Measurements from ENCODE around the gene ZBED4. TPM values are rescaled to one million over a fixed set of nuclear protein-coding genes. Genes with fewer than 3 reads are reported as not detected.
A peak's percentile ranks its signal among the peaks of the same experiment; 100 is the strongest.

The ZBED4 gene
- total RNA-seq, 1 experiment from 2014 or later: 31.5 TPM

- BruUV-seq (replicated peaks): no TSS peak
Measured at GRCh38 chr22:49915610-49916009, 62.0 kb downstream of the ZBED4 start.

GRCh38 chr22:49916831-49917230 lies 63.2 kb downstream of the ZBED4 start:
- BruUV-seq (replicated peaks): no TSS peak
- POLR2A ChIA-PET (ENCODE audit: low non-redundant PET): interaction anchor here (0.6 kb wide), 1 partner anchor 1502 kb away, joined by 7 read pairs; no protein-coding TSS in a partner anchor
- peaks cover 6% of the 10 kb centered on the region for H3K4me1 ChIP-seq (ENCODE audit: insufficient read depth, low read length, poor library complexity, severe bottlenecking)
- intact Hi-C loops (cut with micrococcal nuclease; ENCODE audit: unreplicated experiment): loop anchor here (5.0 kb wide), 1 partner anchor 150 kb away; no protein-coding TSS in a partner anchor
- CTCF ChIA-PET: no interaction called here
- H3K4me3 ChIP-seq (ENCODE audit: low read depth, low read length, poor library complexity, severe bottlenecking): peak overlapping the region; percentile 99
- no peaks in the 10 kb centered on the region for H3K27me3 ChIP-seq (replicated peaks; ENCODE audit: insufficient read depth, low read depth, low read length, poor library complexity)
- DNase-seq (ENCODE audit: low spot score): no peak
- TF ChIP-seq EZH2 (IDR thresholded peaks at IDR 0.05; ENCODE audit: borderline replicate concordance, low read depth, low read length, poor library complexity, severe bottlenecking) (no peak), CTCF (conservative IDR thresholded peaks at IDR 0.05; ENCODE audit: low read depth, low read length) (no peak)
- H3K36me3 ChIP-seq (ENCODE audit: insufficient read depth, low read length, poor library complexity, severe bottlenecking): peaks cover 14% of the 10 kb centered on the region
- H3K9me3 ChIP-seq (ENCODE audit: low read depth, low read length, poor library complexity, severe bottlenecking): no peaks in the 10 kb centered on the region
- H3K27ac ChIP-seq (ENCODE audit: low read depth, low read length, poor library complexity, severe bottlenecking): no peak overlapping the region

More at GRCh38 chr22:49915610-49916009, 62.0 kb downstream of the ZBED4 start:
- POLR2A ChIA-PET (ENCODE audit: low non-redundant PET): interaction anchor here (0.6 kb wide), 1 partner anchor 595 kb away, joined by 4 read pairs; no protein-coding TSS in a partner anchor
- TF ChIP-seq EZH2 (IDR thresholded peaks at IDR 0.05; ENCODE audit: borderline replicate concordance, low read depth, low read length, poor library complexity, severe bottlenecking) (no peak), CTCF (conservative IDR thresholded peaks at IDR 0.05; ENCODE audit: low read depth, low read length) (no peak)
- no peak for DNase-seq (ENCODE audit: low spot score)
- H3K27me3 ChIP-seq (replicated peaks; ENCODE audit: insufficient read depth, low read depth, low read length, poor library complexity): no peaks in the 10 kb centered on the region
- H3K4me3 ChIP-seq (ENCODE audit: low read depth, low read length, poor library complexity, severe bottlenecking): no peak overlapping the region
- H3K36me3 ChIP-seq (ENCODE audit: insufficient read depth, low read length, poor library complexity, severe bottlenecking): peaks cover 15% of the 10 kb centered on the region
- no peak overlapping the region for H3K27ac ChIP-seq (ENCODE audit: low read depth, low read length, poor library complexity, severe bottlenecking)
- peaks cover 6% of the 10 kb centered on the region for H3K4me1 ChIP-seq (ENCODE audit: insufficient read depth, low read length, poor library complexity, severe bottlenecking)
- H3K9me3 ChIP-seq (ENCODE audit: low read depth, low read length, poor library complexity, severe bottlenecking): no peaks in the 10 kb centered on the region
- intact Hi-C loops (cut with micrococcal nuclease; ENCODE audit: unreplicated experiment): loop anchor here (5.0 kb wide), 1 partner anchor 148 kb away; no protein-coding TSS in a partner anchor
- CTCF ChIA-PET: no interaction called here

- Histone ChIP-seq H3K9me3 (ENCODE audit: low read depth, low read length, poor library complexity, severe bottlenecking) (no peaks in the 10 kb centered on the region), H3K4me1 (ENCODE audit: insufficient read depth, low read length, poor library complexity, severe bottlenecking) (peaks cover 11% of the 10 kb centered on the region), H3K4me3 (ENCODE audit: low read depth, low read length, poor library complexity, severe bottlenecking) (peak within 1 kb of the TSS; percentile 99), H3K36me3 (ENCODE audit: insufficient read depth, low read length, poor library complexity, severe bottlenecking) (peaks cover 3% of the 10 kb centered on the region), H3K27me3 (replicated peaks; ENCODE audit: insufficient read depth, low read depth, low read length, poor library complexity) (no peaks in the 10 kb centered on the region), H3K27ac (ENCODE audit: low read depth, low read length, poor library complexity, severe bottlenecking) (peak within 1 kb of the TSS; percentile 93)
- POLR2A ChIA-PET (ENCODE audit: low non-redundant PET): interaction anchor here (0.6 kb wide), 2 partner anchors 29 to 136 kb away, joined by 4 to 11 read pairs; no protein-coding TSS in a partner anchor
- DNase-seq (ENCODE audit: low spot score): peak; percentile 97
- no peak for TF ChIP-seq CTCF (conservative IDR thresholded peaks at IDR 0.05; ENCODE audit: low read depth, low read length)
- TF ChIP-seq EZH2 (IDR thresholded peaks at IDR 0.05; ENCODE audit: borderline replicate concordance, low read depth, low read length, poor library complexity, severe bottlenecking): no peak
- CTCF ChIA-PET: interaction anchor here (0.5 kb wide), 1 partner anchor 150 kb away, joined by 3 read pairs; no protein-coding TSS in a partner anchor
- no TSS peak for BruUV-seq (replicated peaks)
- intact Hi-C loops (cut with micrococcal nuclease; ENCODE audit: unreplicated experiment): loop anchor here (5.0 kb wide), 1 partner anchor 151 kb away; no protein-coding TSS in a partner anchor
Measured at GRCh38 chr22:49917974-49918910, 64.6 kb downstream of the ZBED4 start, which contains the start of the genes ALG12 and CRELD2. Gene ALG12, minus strand, starts transcription at chr22:49918438. Its CDS starts 4,673 bp downstream, at chr22:49913765. Gene CRELD2, plus strand, starts transcription at chr22:49918634. Its CDS starts 136 bp downstream, at chr22:49918770.

Data from A673 (cell line).